Measurements from ENCODE around the gene DCTN2. TPM values are rescaled to one million over a fixed set of nuclear protein-coding genes. Genes with fewer than 3 reads are reported as not detected.

Gene DCTN2
- total RNA-seq, 1 donor from 2014 or later = 90.7 TPM

DNA sequence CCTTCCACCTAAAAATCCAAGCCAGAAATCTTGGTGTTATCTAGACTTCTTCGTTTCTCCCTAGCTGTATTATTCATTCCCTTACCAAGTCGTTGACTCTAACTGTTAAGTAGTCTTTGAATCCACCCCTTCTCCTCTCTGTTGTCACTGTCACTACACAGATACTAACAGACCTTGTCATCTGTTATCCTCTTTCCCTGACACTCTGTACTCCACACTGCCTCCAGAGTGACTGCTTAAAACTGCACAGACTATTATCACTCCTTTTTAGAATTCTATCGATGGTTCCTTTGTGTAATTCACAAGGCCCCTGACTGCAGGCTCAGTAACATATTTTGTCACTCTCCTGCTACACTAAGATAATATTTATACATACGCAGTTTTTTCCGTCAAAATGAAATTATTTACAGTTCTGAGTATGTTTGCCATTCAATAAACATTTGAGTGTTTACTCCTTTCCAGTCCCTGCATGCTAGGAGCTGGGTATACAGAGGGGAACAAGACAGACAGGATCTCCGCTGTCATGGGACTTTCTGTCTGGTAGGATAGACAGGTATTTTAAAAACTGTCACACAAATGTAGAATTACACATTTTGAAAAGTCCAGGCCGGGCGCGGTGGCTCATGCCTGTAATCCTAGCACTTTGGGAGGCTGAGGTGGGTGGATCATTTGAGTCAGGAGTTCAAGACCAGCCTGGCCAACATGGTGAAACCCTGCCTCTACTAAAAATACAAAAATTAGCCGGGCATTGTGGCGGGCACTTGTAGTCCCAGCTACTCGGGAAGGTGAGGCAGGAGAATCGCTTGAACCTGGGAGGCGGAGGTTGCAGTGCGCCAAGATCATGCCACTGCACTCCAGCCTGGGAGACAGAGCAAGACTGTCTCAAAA lies 55.4 kb downstream of the DCTN2 start:
- H3K27me3 ChIP-seq = no peaks in the 10 kb centered on the region
- no peak for TF ChIP-seq CTCF (IDR thresholded peaks at IDR 0.05)
- H3K4me3 ChIP-seq = no peak overlapping the region
- H3K36me3 ChIP-seq = peaks cover 44% of the 10 kb centered on the region
- intact Hi-C loops (cut with DNase I) = no loop called here
- H3K9me3 ChIP-seq = no peaks in the 10 kb centered on the region
- no peak for DNase-seq
- H3K4me1 ChIP-seq = peaks cover 8% of the 10 kb centered on the region
- ATAC-seq = no peak
- H3K27ac ChIP-seq = no peak overlapping the region

DNA sequence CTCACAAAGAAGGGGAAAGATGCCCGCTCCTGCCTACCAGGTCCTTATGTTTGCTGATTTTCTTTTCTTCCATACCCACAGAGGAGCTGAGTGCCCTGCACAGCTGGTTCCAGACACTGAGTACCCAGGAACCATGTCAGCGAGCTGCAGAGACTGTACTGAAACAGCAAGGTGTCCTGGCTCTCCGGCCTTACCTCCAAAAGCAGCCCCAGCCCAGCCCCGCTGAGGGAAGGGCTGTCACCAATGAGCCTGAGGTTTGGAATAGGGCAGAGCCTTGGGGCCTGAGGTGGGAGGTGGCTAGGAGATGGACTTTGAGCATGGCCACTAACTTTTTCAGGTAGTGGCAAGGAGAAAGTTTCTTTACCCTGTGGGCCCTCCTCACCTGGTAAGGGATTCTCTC lies 56.9 kb downstream of the DCTN2 start:
- Histone ChIP-seq H3K27ac (no peak overlapping the region), H3K36me3 (peaks cover 42% of the 10 kb centered on the region), H3K4me3 (no peak overlapping the region), H3K27me3 (no peaks in the 10 kb centered on the region), H3K9me3 (no peaks in the 10 kb centered on the region), H3K4me1 (peaks cover 8% of the 10 kb centered on the region)
- DNase-seq (no peak), ATAC-seq (no peak)
- intact Hi-C loops (cut with DNase I) = no loop called here
- TF ChIP-seq CTCF (IDR thresholded peaks at IDR 0.05) = no peak

- ATAC-seq (no peak), DNase-seq (no peak)
- Histone ChIP-seq H3K4me3 (peak overlapping the region; percentile 87), H3K27ac (no peak overlapping the region), H3K9me3 (no peaks in the 10 kb centered on the region), H3K36me3 (peaks cover 42% of the 10 kb centered on the region), H3K27me3 (no peaks in the 10 kb centered on the region), H3K4me1 (peaks cover 8% of the 10 kb centered on the region)
- no peak for TF ChIP-seq CTCF (IDR thresholded peaks at IDR 0.05)
- intact Hi-C loops (cut with DNase I) = no loop called here
These were observed 57.8 kb downstream of the DCTN2 start for GRCh38 chr12:57489157-57489641.

- H3K36me3 ChIP-seq = peaks cover 39% of the 10 kb centered on the region
- TF ChIP-seq CTCF (IDR thresholded peaks at IDR 0.05) = no peak
- no peaks in the 10 kb centered on the region for H3K27me3 ChIP-seq
- intact Hi-C loops (cut with DNase I) = no loop called here
- peak overlapping the region; percentile 71 for H3K27ac ChIP-seq
- H3K9me3 ChIP-seq = no peaks in the 10 kb centered on the region
- H3K4me3 ChIP-seq = peak overlapping the region; percentile 87
- ATAC-seq (no peak), DNase-seq (no peak)
- peaks cover 8% of the 10 kb centered on the region for H3K4me1 ChIP-seq
These were observed 58.4 kb downstream of the DCTN2 start for GRCh38 chr12:57488402-57489156.

- Histone ChIP-seq H3K27ac (peak within 1 kb of the TSS; percentile 71), H3K36me3 (peaks cover 37% of the 10 kb centered on the region), H3K9me3 (no peaks in the 10 kb centered on the region), H3K27me3 (no peaks in the 10 kb centered on the region), H3K4me1 (peaks cover 8% of the 10 kb centered on the region), H3K4me3 (peak within 1 kb of the TSS; percentile 87)
- no peak for TF ChIP-seq CTCF (IDR thresholded peaks at IDR 0.05)
- intact Hi-C loops (cut with DNase I) = no loop called here
- DNase-seq (peak; percentile 97), ATAC-seq (peak; percentile 99)
These were observed 59.2 kb downstream of the DCTN2 start, which contains the start of gene MARS1 for GRCh38 chr12:57487597-57488401. TSS of gene MARS1 (plus strand) at chr12:57488068. CDS start at chr12:57488091, 23 bp downstream.
